ENCODE results near the gene RNU7-1. TPM values are rescaled to one million over a fixed set of nuclear protein-coding genes. Genes with fewer than 3 reads are reported as not detected.

The RNU7-1 gene
- total and polyA plus RNA-seq, 9 of the 15 experiments (the other 6 are each of a cell fraction or from before 2014, with no cell fraction given), result not detected

- TF ChIP-seq MBD1 (CRISPR knock-in tag; IDR thresholded peaks at IDR 0.05), result no peak
- TF ChIP-seq SIN3B (IDR thresholded peaks at IDR 0.05; ENCODE audit: low read depth), result no peak
- TF ChIP-seq SMAD2 (IDR thresholded peaks at IDR 0.05; ENCODE audit: low read depth, low read length), result no peak
- TF ChIP-seq TAF1 (IDR thresholded peaks at IDR 0.05; ENCODE audit: control insufficient read depth, extremely low read depth, insufficient read depth, low read length, severe bottlenecking), result no peak
- TF ChIP-seq ZNF586 (CRISPR knock-in tag; conservative IDR thresholded peaks at IDR 0.05), result no peak
- TF ChIP-seq U2AF1 (optimal IDR thresholded peaks at IDR 0.05; ENCODE audit: low read depth, low read length), result no peak
- TF ChIP-seq VEZF1 (CRISPR knock-in tag; IDR thresholded peaks at IDR 0.05), result peak; percentile 51
- no peak for TF ChIP-seq MTA2 (IDR thresholded peaks at IDR 0.05; ENCODE audit: low read depth)
- TF ChIP-seq E2F3 (CRISPR knock-in tag; IDR thresholded peaks at IDR 0.05), result peak; percentile 45; the same call in 1 of the 2 replicates
- TF ChIP-seq GTF3C2 (IDR thresholded peaks at IDR 0.05; ENCODE audit: borderline replicate concordance, extremely low read depth, insufficient read length), result no peak
- no peak for TF ChIP-seq MEF2D (tag; conservative IDR thresholded peaks at IDR 0.05; ENCODE audit: low read depth)
- TF ChIP-seq TCFL5 (CRISPR knock-in tag; conservative IDR thresholded peaks at IDR 0.05), result no peak
- no peak for TF ChIP-seq JUNB (CRISPR knock-in tag; conservative IDR thresholded peaks at IDR 0.05)
- peak; percentile 100 for TF ChIP-seq RBM14 (IDR thresholded peaks at IDR 0.05; ENCODE audit: borderline replicate concordance, insufficient read depth, low read depth, low read length)
- TF ChIP-seq SMARCE1 (IDR thresholded peaks at IDR 0.05), result no peak
- peak; percentile 34; the same call in 1 of the 2 replicates for TF ChIP-seq PHF8 (IDR thresholded peaks at IDR 0.05; ENCODE audit: borderline replicate concordance, low read length)
- no peak for TF ChIP-seq ARHGAP35 (IDR thresholded peaks at IDR 0.05; ENCODE audit: partially characterized antibody)
Observed at GRCh38 chr12:6944381-6945186, 968 bp downstream of the RNU7-1 start (continued).

Data from K562 (cell line).